Glutamatergic neuron (in vitro differentiated cells): ENCODE results near the gene ADGRG2. TPM values are rescaled to one million over a fixed set of nuclear protein-coding genes. Genes with fewer than 3 reads are reported as not detected.

Experiments
- DNase-seq: peaks from one replicate; pipeline ENCODE4 v3.0.0; 2022
- H3K27ac Mint-ChIP-seq: one replicate; pipeline ENCODE4 v1.8.0; 2020; ENCODE audit warnings: mild to moderate bottlenecking, mixed read lengths, inconsistent platforms; ENCODE audit not compliant: unreplicated experiment
- H3K27me3 Mint-ChIP-seq: one replicate; pipeline ENCODE4 v1.8.0; 2020; ENCODE audit warnings: mild to moderate bottlenecking, moderate library complexity, mixed read lengths, inconsistent platforms; ENCODE audit not compliant: unreplicated experiment
- H3K36me3 Mint-ChIP-seq: one replicate; pipeline ENCODE4 v1.8.0; 2020; ENCODE audit warnings: mild to moderate bottlenecking, mixed read lengths, inconsistent platforms; ENCODE audit not compliant: unreplicated experiment
- H3K4me1 Mint-ChIP-seq: one replicate; pipeline ENCODE4 v1.8.0; 2020; ENCODE audit warnings: mild to moderate bottlenecking, low read depth, mixed read lengths, inconsistent platforms; ENCODE audit not compliant: unreplicated experiment
- H3K4me3 Mint-ChIP-seq: one replicate; pipeline ENCODE4 v1.8.0; 2020; ENCODE audit warnings: mild to moderate bottlenecking, mixed read lengths, inconsistent platforms; ENCODE audit not compliant: unreplicated experiment
- H3K9me3 Mint-ChIP-seq: one replicate; pipeline ENCODE4 v1.8.0; 2020; ENCODE audit warnings: mild to moderate bottlenecking, moderate library complexity, mixed read lengths, inconsistent platforms; ENCODE audit not compliant: unreplicated experiment
- total RNA-seq: library from RNA; stranded (reverse); fragmentation: NEBNext Ultra II Directional; extraction: Animal tissue kit (Norgen Biotek cat#: 25700); gene quantifications from one replicate; pipeline ENCODE4 v1.2.1, GENCODE V29; 2021; ENCODE audit not compliant: unreplicated experiment
- TF ChIP-seq, protein P1 (sequence below): fragments of 200-600 bp; sonication (generic); IDR thresholded peaks from one replicate; pipeline ENCODE4 v1.5.0; 2021; ENCODE audit not compliant: partially characterized antibody, unreplicated experiment

The ADGRG2 gene
- total RNA-seq, 1 donor from 2014 or later, result 0.39 TPM

DNA sequence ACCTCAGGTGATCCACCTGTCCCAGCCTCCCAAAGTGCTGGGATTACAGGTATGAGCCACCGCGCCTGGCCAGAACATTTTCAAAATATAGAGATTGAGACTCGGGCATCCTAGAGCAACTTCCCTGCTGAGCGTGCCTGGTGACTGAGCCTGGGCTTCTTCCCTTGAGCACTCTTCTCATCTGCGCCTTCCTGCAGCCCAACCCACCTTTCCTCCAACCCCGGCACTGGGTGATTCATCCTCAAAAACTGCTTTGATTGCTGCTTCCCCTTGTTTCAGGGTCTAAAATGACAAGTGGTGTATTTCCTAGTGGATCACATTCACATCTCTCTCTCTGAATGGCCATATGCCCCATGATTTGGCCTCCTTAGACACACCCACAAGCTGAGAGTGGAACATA lies 176.1 kb downstream of the ADGRG2 start:
- Mint-ChIP-seq H3K4me1 (no peaks in the 10 kb centered on the region), H3K4me3 (no peak overlapping the region), H3K27me3 (no peaks in the 10 kb centered on the region), H3K27ac (no peak overlapping the region), H3K9me3 (no peaks in the 10 kb centered on the region), H3K36me3 (no peaks in the 10 kb centered on the region)
- DNase-seq, result no peak
- TF ChIP-seq, protein P1, sequence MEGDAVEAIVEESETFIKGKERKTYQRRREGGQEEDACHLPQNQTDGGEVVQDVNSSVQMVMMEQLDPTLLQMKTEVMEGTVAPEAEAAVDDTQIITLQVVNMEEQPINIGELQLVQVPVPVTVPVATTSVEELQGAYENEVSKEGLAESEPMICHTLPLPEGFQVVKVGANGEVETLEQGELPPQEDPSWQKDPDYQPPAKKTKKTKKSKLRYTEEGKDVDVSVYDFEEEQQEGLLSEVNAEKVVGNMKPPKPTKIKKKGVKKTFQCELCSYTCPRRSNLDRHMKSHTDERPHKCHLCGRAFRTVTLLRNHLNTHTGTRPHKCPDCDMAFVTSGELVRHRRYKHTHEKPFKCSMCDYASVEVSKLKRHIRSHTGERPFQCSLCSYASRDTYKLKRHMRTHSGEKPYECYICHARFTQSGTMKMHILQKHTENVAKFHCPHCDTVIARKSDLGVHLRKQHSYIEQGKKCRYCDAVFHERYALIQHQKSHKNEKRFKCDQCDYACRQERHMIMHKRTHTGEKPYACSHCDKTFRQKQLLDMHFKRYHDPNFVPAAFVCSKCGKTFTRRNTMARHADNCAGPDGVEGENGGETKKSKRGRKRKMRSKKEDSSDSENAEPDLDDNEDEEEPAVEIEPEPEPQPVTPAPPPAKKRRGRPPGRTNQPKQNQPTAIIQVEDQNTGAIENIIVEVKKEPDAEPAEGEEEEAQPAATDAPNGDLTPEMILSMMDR, result no peak

DNA sequence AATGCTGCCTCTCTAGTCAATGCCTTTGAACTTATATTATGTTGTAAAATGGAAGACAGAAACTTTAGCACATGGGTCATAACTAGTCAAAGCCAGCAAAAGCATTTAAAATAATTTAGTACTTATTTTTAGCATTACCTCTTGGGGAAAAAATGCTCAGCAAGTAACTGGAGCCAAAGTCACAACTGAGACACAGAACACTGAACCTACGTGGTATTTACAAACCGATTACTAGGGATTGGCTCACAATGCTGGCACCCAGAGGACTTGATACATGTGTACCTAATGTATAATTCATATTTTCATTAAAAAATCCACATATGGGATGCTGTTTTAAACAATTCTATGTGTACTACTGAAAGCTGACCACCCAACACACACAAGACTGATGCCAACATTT lies 176.8 kb downstream of the ADGRG2 start:
- DNase-seq, result no peak
- no peaks in the 10 kb centered on the region for H3K9me3 Mint-ChIP-seq
- no peaks in the 10 kb centered on the region for H3K27me3 Mint-ChIP-seq
- no peak overlapping the region for H3K4me3 Mint-ChIP-seq
- no peaks in the 10 kb centered on the region for H3K4me1 Mint-ChIP-seq
- H3K27ac Mint-ChIP-seq, result no peak overlapping the region
- H3K36me3 Mint-ChIP-seq, result no peaks in the 10 kb centered on the region
- TF ChIP-seq, protein P1, result no peak

DNA sequence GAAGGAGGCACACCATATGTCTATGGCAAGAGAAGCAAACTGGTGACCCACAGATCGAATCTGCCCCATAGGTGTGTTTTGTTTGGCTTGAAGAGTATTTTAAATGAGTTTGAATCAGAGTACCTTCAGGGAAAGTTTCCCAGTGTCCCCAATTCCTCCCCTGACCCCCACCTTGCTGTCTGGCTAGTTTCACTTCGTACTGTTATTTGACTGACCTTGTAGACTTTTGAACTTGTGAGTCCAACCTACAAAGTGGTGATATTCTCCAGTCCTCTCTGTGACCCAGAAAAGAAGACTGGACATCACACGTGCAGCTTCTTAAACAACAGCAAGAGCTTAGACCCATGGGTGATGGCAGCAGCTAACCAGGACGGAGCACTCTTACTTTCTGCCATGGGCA lies 177.8 kb downstream of the ADGRG2 start:
- Mint-ChIP-seq H3K4me1 (no peaks in the 10 kb centered on the region), H3K27ac (no peak overlapping the region), H3K27me3 (no peaks in the 10 kb centered on the region), H3K9me3 (no peaks in the 10 kb centered on the region), H3K36me3 (no peaks in the 10 kb centered on the region), H3K4me3 (no peak overlapping the region)
- no peak for DNase-seq
- TF ChIP-seq, protein P1, result no peak

DNA sequence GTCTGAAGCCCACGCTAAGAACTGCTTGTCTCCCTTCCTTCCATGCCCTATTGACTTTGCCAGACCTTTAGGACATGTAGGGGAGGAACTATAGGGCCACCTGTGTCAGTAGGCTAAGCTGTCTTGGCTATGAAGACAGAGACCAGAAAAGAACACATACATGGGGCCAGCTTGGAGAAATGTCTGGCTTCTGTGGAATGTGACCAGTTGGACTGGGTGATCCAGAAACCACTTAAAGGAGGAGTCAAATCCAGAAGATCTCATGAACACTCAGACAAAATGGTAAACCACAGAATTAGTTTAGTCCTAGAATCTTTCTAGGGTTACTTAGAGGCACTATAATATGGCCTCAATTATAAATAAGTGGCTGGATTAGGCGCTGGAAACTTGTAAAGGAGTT lies 180.4 kb downstream of the ADGRG2 start:
- no peak overlapping the region for H3K4me3 Mint-ChIP-seq
- H3K27me3 Mint-ChIP-seq, result no peaks in the 10 kb centered on the region
- H3K9me3 Mint-ChIP-seq, result no peaks in the 10 kb centered on the region
- no peaks in the 10 kb centered on the region for H3K36me3 Mint-ChIP-seq
- TF ChIP-seq, protein P1, result no peak
- DNase-seq, result no peak
- no peaks in the 10 kb centered on the region for H3K4me1 Mint-ChIP-seq
- H3K27ac Mint-ChIP-seq, result no peak overlapping the region

Other genes with a start within 250 kb of the ADGRG2 start
- gene PHKA2, start 138.4 kb downstream of the ADGRG2 start, total RNA-seq, result 13.2 TPM
- gene PDHA1, start 221.5 kb upstream of the ADGRG2 start, total RNA-seq, result 216 TPM